Measurements from ENCODE around the gene BAIAP3. TPM values are rescaled to one million over a fixed set of nuclear protein-coding genes. Genes with fewer than 3 reads are reported as not detected.

BAIAP3 gene
- total and polyA plus RNA-seq, 2 of the 4 experiments (the other 2 are of a cell fraction): 0.36 to 0.65 TPM

- H3K18ac ChIP-seq (ENCODE audit: low read depth, low read length): no peak overlapping the region
- no peak overlapping the region for H3K4ac ChIP-seq (ENCODE audit: low read depth, low read length)
- intact Hi-C loops (cut with micrococcal nuclease) (no loop called here), dilution Hi-C loops (cut with HindIII; ENCODE audit: low sequenced_read_pairs, unreplicated experiment) (no loop called here), in situ Hi-C loops (cut with MboI; ENCODE audit: low sequenced_read_pairs) (no loop called here)
- H3K36me3 ChIP-seq (ENCODE audit: control insufficient read depth, insufficient read depth, low read length): peaks cover 54% of the 10 kb centered on the region
- no peak overlapping the region for H3K56ac ChIP-seq (ENCODE audit: extremely low read depth, insufficient read depth, low read length)
- no peak overlapping the region for H2AFZ ChIP-seq (replicated peaks; ENCODE audit: low read length, poor library complexity)
- WGBS, 2 experiments (ENCODE audit: extremely low coverage in 2 of 2, insufficient read length in 1 of 2): 92% methylated on average over 4 of the region's 11 CpGs; no CpG with 5 or more reads in 1 of the 2 experiments
- no peak overlapping the region for H3K9ac ChIP-seq (ENCODE audit: low read depth, low read length)
- no peak overlapping the region for H4K5ac ChIP-seq (ENCODE audit: low read depth, low read length)
- no peak overlapping the region for H2BK15ac ChIP-seq (ENCODE audit: low read depth, low read length)
- H3K4me1 ChIP-seq (ENCODE audit: control insufficient read depth, insufficient read depth, low read length): peaks cover 5% of the 10 kb centered on the region; the same call in 1 of the 2 replicates
- DNase-seq (no peak), ATAC-seq (ENCODE audit: low read depth) (no peak)
- peaks cover 6 to 53% of the 10 kb centered on the region in 2 experiments for H3K79me1 ChIP-seq (ENCODE audit: low read depth in 1 of 2, low read length in 2 of 2)
- H3K9me3 ChIP-seq (ENCODE audit: control insufficient read depth, insufficient read depth, low read length): no peaks in the 10 kb centered on the region
- no peak overlapping the region for H2AK9ac ChIP-seq (replicated peaks; ENCODE audit: low read depth, low read length, poor library complexity)
- TF ChIP-seq FOS (IDR thresholded peaks at IDR 0.05; ENCODE audit: low read depth, low read length) (no peak), MXI1 (IDR thresholded peaks at IDR 0.05; ENCODE audit: borderline replicate concordance, low read depth, low read length) (no peak), RCOR1 (IDR thresholded peaks at IDR 0.05; ENCODE audit: insufficient replicate concordance, low read length) (no peak), MAFK (IDR thresholded peaks at IDR 0.05; ENCODE audit: low read depth, low read length) (no peak), RAD21 (IDR thresholded peaks at IDR 0.05; ENCODE audit: low read length) (no peak), CHD1 (IDR thresholded peaks at IDR 0.05; ENCODE audit: low read depth, low read length) (no peak), CEBPB (IDR thresholded peaks at IDR 0.05; ENCODE audit: low read depth, low read length) (no peak), NFE2L2 (IDR thresholded peaks at IDR 0.05; ENCODE audit: low read depth, low read length) (no peak), SMC3 (IDR thresholded peaks at IDR 0.05; ENCODE audit: low read depth, low read length) (no peak), MAZ (IDR thresholded peaks at IDR 0.05; ENCODE audit: borderline replicate concordance, low read depth, low read length) (no peak), POLR2A (IDR thresholded peaks at IDR 0.05; ENCODE audit: low read depth, low read length) (no peak), BHLHE40 (IDR thresholded peaks at IDR 0.05; ENCODE audit: low read depth, low read length) (no peak)
- TF ChIP-seq, protein P1, sequence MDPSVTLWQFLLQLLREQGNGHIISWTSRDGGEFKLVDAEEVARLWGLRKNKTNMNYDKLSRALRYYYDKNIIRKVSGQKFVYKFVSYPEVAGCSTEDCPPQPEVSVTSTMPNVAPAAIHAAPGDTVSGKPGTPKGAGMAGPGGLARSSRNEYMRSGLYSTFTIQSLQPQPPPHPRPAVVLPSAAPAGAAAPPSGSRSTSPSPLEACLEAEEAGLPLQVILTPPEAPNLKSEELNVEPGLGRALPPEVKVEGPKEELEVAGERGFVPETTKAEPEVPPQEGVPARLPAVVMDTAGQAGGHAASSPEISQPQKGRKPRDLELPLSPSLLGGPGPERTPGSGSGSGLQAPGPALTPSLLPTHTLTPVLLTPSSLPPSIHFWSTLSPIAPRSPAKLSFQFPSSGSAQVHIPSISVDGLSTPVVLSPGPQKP (IDR thresholded peaks at IDR 0.05; ENCODE audit: borderline replicate concordance, low read depth, low read length): no peak
- TF ChIP-seq, protein P2, sequence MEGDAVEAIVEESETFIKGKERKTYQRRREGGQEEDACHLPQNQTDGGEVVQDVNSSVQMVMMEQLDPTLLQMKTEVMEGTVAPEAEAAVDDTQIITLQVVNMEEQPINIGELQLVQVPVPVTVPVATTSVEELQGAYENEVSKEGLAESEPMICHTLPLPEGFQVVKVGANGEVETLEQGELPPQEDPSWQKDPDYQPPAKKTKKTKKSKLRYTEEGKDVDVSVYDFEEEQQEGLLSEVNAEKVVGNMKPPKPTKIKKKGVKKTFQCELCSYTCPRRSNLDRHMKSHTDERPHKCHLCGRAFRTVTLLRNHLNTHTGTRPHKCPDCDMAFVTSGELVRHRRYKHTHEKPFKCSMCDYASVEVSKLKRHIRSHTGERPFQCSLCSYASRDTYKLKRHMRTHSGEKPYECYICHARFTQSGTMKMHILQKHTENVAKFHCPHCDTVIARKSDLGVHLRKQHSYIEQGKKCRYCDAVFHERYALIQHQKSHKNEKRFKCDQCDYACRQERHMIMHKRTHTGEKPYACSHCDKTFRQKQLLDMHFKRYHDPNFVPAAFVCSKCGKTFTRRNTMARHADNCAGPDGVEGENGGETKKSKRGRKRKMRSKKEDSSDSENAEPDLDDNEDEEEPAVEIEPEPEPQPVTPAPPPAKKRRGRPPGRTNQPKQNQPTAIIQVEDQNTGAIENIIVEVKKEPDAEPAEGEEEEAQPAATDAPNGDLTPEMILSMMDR (conservative IDR thresholded peaks at IDR 0.05; ENCODE audit: low read depth, low read length): no peak
- H2BK20ac ChIP-seq (ENCODE audit: low read depth, low read length): no peak overlapping the region
- H3K27ac ChIP-seq (ENCODE audit: insufficient read depth, low read length): no peak overlapping the region
- peaks cover 6% of the 10 kb centered on the region for H3K9me1 ChIP-seq (ENCODE audit: insufficient read depth, low read length)
- no peak overlapping the region for H3K4me3 ChIP-seq (ENCODE audit: insufficient read depth, low read depth, low read length)
- H3K4me2 ChIP-seq (ENCODE audit: low read depth, low read length): no peak overlapping the region
- H3K23ac ChIP-seq (ENCODE audit: low read depth, low read length): no peak overlapping the region
- H4K8ac ChIP-seq (ENCODE audit: low read depth in 2 of 2, low read length in 2 of 2): no peak overlapping the region
- no peak overlapping the region for H2BK120ac ChIP-seq (ENCODE audit: low read depth, low read length)
- no peak overlapping the region for H2AK5ac ChIP-seq (ENCODE audit: low read depth, low read length)
- ChIA-PET POLR2A (ENCODE audit: unreplicated experiment) (no interaction called here), CTCF (interaction anchor here (1.3 kb wide), 1 partner anchor 19 kb away, joined by 3 read pairs; no protein-coding TSS in a partner anchor)
- H2BK5ac ChIP-seq (ENCODE audit: low read depth, low read length, poor library complexity, severe bottlenecking): no peak overlapping the region
- no peak overlapping the region for H4K91ac ChIP-seq (ENCODE audit: insufficient read depth, low read depth, low read length)
- H3K14ac ChIP-seq (replicated peaks; ENCODE audit: low read depth, low read length): no peak overlapping the region
- H4K20me1 ChIP-seq (ENCODE audit: insufficient read depth, low read length): peaks cover 14% of the 10 kb centered on the region
- no peaks in the 10 kb centered on the region for H3K27me3 ChIP-seq (ENCODE audit: control insufficient read depth, insufficient read depth, low read length)
- BruUV-seq (replicated peaks): no TSS peak
Observed at GRCh38 chr16:1362807-1363206, 29.4 kb downstream of the BAIAP3 start.

Data from IMR-90 (cell line).